NT2/D1 (cell line): ENCODE results near the gene GALNT6.

ENCODE experiments used
- YY1 ChIP-seq: IDR thresholded peaks from 2 replicates; pipeline ENCODE4 v1.6.1; 2011; ENCODE audit not compliant: insufficient read length, insufficient read depth
- ZNF274 ChIP-seq: IDR thresholded peaks from 2 replicates; pipeline ENCODE4 v1.6.1; 2011; ENCODE audit warnings: mild to moderate bottlenecking, low read depth, low read length

DNA sequence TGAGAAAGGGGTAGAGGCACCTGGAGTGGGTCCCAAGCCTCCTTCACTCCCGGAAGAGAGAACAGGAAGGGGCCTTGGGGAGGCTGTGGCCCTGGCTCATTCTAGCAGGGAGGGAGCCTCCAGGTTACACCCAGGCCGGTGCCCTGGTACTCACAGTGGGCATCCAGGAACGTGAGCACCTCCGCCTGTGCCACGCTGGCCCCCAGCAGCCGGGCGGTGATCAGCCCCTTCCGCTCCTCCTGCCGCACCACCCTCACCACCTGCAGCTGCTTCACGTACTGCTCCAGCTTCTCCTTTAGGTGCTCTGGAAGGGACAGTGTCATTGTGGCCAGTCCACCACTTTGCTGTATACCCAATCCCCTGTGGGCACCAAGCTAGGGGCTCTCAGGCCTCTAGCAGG lies 25.9 kb downstream of the GALNT6 start:
- TF ChIP-seq YY1, result no peak
- no peak for TF ChIP-seq ZNF274
